GM18870 (cell line): ENCODE data around the gene TNFRSF18.
"Not testable (repeated sequence)": the region's sequence is repeated elsewhere in the genome, so short reads cannot be mapped to it uniquely, and the experiment has no call there.

Source experiments
- ATAC-seq: cut with Tn5 transposase; IDR thresholded peaks from one replicate; pipeline ENCODE4 v1.9.1; 2021; ENCODE audit warnings: moderate library complexity; ENCODE audit not compliant: unreplicated experiment

TNFRSF18 gene, protein sequence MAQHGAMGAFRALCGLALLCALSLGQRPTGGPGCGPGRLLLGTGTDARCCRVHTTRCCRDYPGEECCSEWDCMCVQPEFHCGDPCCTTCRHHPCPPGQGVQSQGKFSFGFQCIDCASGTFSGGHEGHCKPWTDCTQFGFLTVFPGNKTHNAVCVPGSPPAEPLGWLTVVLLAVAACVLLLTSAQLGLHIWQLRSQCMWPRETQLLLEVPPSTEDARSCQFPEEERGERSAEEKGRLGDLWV

GRCh38 chr1:1206376-1206965, at the start of gene TNFRSF18:
TNFRSF18 (minus strand) TSS chr1:1206592; CDS start chr1:1206571, 21 bp downstream.
- no peak for ATAC-seq

GRCh38 chr1:1255611-1256010, 49.2 kb upstream of the TNFRSF18 start:
- ATAC-seq = no peak

GRCh38 chr1:1255078-1255477, 48.7 kb upstream of the TNFRSF18 start:
- no peak for ATAC-seq

GRCh38 chr1:1254667-1254998, 48.2 kb upstream of the TNFRSF18 start:
- no peak for ATAC-seq

GRCh38 chr1:1253972-1254666, 47.7 kb upstream of the TNFRSF18 start:
- no peak for ATAC-seq

- ATAC-seq = no peak
Measured at GRCh38 chr1:1253314-1253713, 46.9 kb upstream of the TNFRSF18 start.

- no peak for ATAC-seq
Measured at GRCh38 chr1:1250786-1251284, 44.4 kb upstream of the TNFRSF18 start.

DNA sequence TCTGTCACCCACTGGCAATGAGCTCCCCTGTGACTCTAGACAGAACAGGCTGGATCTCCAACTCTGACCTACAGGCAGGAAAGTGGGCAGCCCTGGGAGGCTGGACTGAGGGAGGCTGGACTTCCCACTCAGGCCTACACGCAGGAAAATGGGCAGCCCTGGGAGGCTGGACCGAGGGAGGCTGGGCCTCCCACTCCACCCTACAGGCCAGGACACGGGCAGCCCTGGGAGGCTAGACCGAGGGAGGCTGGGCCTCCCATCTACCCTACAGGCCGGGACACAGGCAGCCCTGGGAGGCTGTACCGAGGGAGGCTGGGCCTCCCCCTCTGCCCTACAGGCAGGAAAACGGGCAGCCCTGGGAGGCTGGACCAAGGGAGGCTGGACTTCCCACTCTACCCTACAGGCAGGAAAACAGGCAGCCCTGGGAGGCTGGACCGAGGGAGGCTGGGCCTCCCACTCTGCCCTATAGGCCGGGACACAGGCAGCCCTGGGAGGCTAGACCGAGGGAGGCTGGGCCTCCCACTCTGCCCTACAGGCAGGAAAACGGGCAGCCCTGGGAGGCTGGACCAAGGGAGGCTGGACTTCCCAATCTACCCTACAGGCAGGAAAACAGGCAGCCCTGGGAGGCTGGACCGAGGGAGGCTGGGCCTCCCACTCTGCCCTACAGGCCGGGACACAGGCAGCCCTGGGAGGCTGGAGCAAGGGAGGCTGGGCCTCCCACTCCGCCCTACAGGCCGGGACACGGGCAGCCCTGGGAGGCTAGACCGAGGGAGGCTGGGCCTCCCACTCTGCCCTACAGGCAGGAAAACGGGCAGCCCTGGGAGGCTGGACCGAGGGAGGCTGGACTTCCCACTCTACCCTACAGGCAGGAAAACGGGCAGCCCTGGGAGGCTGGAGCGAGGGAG, 41.9 kb upstream of the TNFRSF18 start:
- not testable (repeated sequence) for ATAC-seq

GRCh38 chr1:1247341-1247913, 41.0 kb upstream of the TNFRSF18 start:
- no peak for ATAC-seq

- ATAC-seq = no peak
Measured at GRCh38 chr1:1246577-1247340, 40.4 kb upstream of the TNFRSF18 start, which contains the start of gene C1QTNF12. C1QTNF12 (minus strand) TSS chr1:1246722; CDS start chr1:1246690, 32 bp downstream.

GRCh38 chr1:1245817-1246576, 39.6 kb upstream of the TNFRSF18 start:
- no peak for ATAC-seq

GRCh38 chr1:1245178-1245816, 38.9 kb upstream of the TNFRSF18 start:
- ATAC-seq = no peak

DNA sequence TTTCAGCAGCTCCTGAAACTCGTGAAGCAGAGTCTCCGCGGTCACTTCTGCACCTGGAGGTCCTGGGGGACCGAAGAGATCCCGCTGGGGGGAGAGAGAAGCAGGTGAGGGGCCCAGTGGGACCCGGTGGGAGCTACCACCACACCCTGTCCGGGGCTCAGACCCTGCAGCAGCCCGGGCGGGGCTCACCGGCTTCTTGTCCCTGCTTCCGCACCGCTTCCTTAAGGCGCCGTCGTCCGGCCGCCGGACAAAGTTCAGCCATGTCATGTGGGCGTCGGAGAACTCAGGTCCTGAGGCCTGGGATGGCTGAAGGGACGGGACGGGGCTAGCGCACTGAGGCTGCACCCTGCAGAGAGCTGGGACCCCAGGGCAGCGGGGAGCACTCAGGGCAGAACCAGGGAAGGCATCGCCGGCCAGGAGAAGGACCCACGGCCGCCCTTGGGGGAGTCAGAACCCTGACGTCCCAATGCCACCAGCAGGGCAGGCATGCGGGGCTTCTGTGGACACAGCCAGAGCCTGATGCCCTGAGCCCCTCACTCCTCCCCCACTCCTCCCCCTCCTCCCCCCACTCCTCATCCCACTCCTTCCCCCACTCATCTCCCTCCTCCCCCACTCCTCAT, 37.9 kb upstream of the TNFRSF18 start:
- ATAC-seq = no peak

GRCh38 chr1:1243807-1244191, 37.4 kb upstream of the TNFRSF18 start:
- no peak for ATAC-seq

- no peak for ATAC-seq
Measured at GRCh38 chr1:1243266-1243660, 36.9 kb upstream of the TNFRSF18 start.

DNA sequence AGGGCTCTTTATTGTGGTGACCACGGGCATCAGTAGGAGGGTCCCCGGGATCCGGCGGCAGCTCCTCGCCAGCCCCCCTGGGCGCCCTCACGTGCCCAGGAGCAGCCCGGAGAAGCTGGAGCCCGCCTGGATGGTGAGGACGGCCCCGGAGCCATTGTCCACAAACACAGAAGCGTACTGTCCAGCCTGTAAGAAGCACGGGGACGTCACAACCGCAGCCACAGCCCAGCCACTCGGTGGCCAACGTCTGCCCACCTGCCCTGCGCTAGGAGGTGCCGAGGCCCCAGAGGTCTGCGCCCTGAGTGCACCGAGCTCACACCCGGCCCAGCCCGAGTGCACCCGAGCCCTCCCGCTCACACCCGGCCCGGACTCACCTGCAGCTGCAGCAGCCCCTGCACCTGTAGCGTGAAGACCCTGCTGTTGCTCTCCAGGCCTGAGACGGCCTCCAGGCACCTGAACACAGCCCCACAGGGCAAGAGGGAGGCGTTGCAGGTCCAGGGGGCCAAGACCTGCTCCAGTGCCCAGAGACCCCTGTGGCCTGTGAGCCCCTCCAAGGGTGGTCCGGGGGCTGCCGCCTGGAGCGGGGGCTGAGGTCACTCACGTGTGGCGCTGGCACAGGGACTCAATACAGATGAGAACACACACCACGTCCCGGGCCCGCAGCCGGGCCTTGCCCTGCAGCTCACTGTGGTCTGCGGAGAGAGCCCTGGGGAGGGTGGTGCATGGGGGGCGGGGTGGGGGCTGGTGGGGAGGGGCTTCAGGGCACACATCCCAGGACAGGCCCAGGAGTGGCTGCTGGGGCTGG, 36.3 kb upstream of the TNFRSF18 start:
- ATAC-seq = no peak

DNA sequence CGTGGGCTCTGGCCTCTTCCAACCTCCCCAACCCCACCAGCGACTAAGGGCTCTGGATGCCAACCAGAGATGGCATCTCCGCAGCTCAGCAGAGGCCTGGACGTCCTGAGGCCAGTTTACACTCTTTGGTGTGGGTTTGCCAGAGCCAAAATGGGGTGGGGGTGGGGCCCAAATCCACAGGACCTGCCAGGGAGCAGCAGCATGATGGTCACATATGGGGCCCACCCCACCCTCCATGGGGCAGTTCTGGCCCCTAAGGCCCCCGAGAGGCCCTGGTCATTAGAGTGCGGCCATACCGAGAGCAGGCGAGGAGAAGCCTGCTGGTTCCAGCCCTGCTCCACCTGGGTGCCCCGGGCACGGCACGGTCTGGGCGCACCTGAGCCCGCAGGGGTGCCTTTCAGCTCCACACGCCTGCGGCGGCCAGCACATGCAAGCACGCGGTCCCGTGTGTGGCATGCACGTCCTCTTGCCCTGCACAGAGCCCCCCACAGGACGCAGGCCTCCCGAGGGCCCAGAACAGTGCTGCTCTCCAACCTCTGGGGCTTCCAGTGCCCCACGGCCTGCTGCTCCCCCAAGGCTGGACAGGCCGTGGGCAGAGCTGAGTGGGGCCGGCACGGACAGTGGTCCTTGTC, 35.3 kb upstream of the TNFRSF18 start:
- ATAC-seq = no peak
